Trophoblast cell (in vitro differentiated cells and primary cell): ENCODE results near the gene MPV17L2.

Experiments
- DNase-seq, 2 donors: peaks; one replicate each; pipeline ENCODE4 v3.0.0-alpha.2; 2016
- H2AFZ ChIP-seq: 2 replicates; pipeline ENCODE4 v1.6.1; 2013; ENCODE audit warnings: low read length, moderate library complexity, mild to moderate bottlenecking; ENCODE audit not compliant: insufficient read depth, poor library complexity
- H2AK5ac ChIP-seq: 2 replicates; pipeline ENCODE4 v1.6.1; 2013; ENCODE audit warnings: mild to moderate bottlenecking, low read length
- H2BK120ac ChIP-seq: 2 replicates; pipeline ENCODE4 v1.6.1; 2013; ENCODE audit warnings: low read length, mild to moderate bottlenecking, moderate library complexity; ENCODE audit not compliant: insufficient read depth, poor library complexity
- H2BK12ac ChIP-seq: 2 replicates; pipeline ENCODE4 v1.6.1; 2013; ENCODE audit warnings: mild to moderate bottlenecking, low read length, moderate library complexity
- H2BK5ac ChIP-seq: 2 replicates; pipeline ENCODE4 v1.6.1; 2013; ENCODE audit warnings: low read length, low read depth, moderate library complexity, mild to moderate bottlenecking; ENCODE audit not compliant: poor library complexity
- H3K14ac ChIP-seq: 2 replicates; pipeline ENCODE4 v1.6.1; 2013; ENCODE audit warnings: mild to moderate bottlenecking, low read length
- H3K18ac ChIP-seq: 2 replicates; pipeline ENCODE4 v1.6.1; 2013; ENCODE audit warnings: mild to moderate bottlenecking, low read length
- H3K23ac ChIP-seq: 2 replicates; pipeline ENCODE4 v1.6.1; 2013; ENCODE audit warnings: low read length
- H3K27ac ChIP-seq: 2 replicates; pipeline ENCODE4 v1.5.1; 2013; ENCODE audit warnings: low read depth, mild to moderate bottlenecking, inconsistent platforms, low read length, moderate library complexity
- H3K27me3 ChIP-seq: 2 replicates; pipeline ENCODE4 v1.6.1; 2013; ENCODE audit warnings: inconsistent platforms, mild to moderate bottlenecking, low read length, moderate library complexity; ENCODE audit not compliant: insufficient read depth
- H3K36me3 ChIP-seq, 2 experiments: 1 replicate in 1 of 2; 2 replicates in 1 of 2; pipeline ENCODE4 v1.6.1; 2013; ENCODE audit warnings: low read length in 2 of 2, mild to moderate bottlenecking in 2 of 2, moderate library complexity in 1 of 2; ENCODE audit not compliant: insufficient read depth in 2 of 2, control insufficient read depth in 1 of 2
- H3K4ac ChIP-seq: 2 replicates; pipeline ENCODE4 v1.6.1; 2013; ENCODE audit warnings: low read depth, mild to moderate bottlenecking, low read length, moderate library complexity
- H3K4me1 ChIP-seq, 2 experiments: 1 replicate in 1 of 2; 2 replicates in 1 of 2; pipeline ENCODE4 v1.6.1; 2013; ENCODE audit warnings: low read length in 2 of 2, mild to moderate bottlenecking in 2 of 2, moderate library complexity in 1 of 2; ENCODE audit not compliant: insufficient read depth in 2 of 2, control insufficient read depth in 1 of 2
- H3K4me2 ChIP-seq: 2 replicates; pipeline ENCODE4 v1.6.1; 2013; ENCODE audit warnings: inconsistent platforms, mild to moderate bottlenecking, low read length, moderate library complexity
- H3K4me3 ChIP-seq: 2 replicates; pipeline ENCODE4 v1.5.1; 2013; ENCODE audit warnings: mild to moderate bottlenecking, low read depth, low read length, inconsistent platforms
- H3K79me1 ChIP-seq: one replicate; pipeline ENCODE4 v1.6.1; 2013; ENCODE audit warnings: low read length
- H3K79me2 ChIP-seq: 2 replicates; pipeline ENCODE4 v1.6.1; 2013; ENCODE audit warnings: low read length, mild to moderate bottlenecking; ENCODE audit not compliant: control insufficient read depth, insufficient read depth, poor library complexity
- H3K9ac ChIP-seq: 2 replicates; pipeline ENCODE4 v1.6.1; 2013; ENCODE audit warnings: mild to moderate bottlenecking, low read length
- H3K9me3 ChIP-seq: 2 replicates; pipeline ENCODE4 v1.6.1; 2013; ENCODE audit warnings: low read depth, mild to moderate bottlenecking, control low read depth, inconsistent platforms, low read length; ENCODE audit not compliant: insufficient read depth
- H4K12ac ChIP-seq: 2 replicates; pipeline ENCODE4 v1.6.1; 2013; ENCODE audit warnings: low read depth, mild to moderate bottlenecking, low read length, moderate library complexity
- H4K8ac ChIP-seq: 2 replicates; pipeline ENCODE4 v1.6.1; 2013; ENCODE audit warnings: low read depth, mild to moderate bottlenecking, low read length, moderate library complexity
- H4K91ac ChIP-seq: one replicate; pipeline ENCODE4 v1.6.1; 2013; ENCODE audit warnings: low read depth, mild to moderate bottlenecking, low read length, moderate library complexity
- WGBS: extraction: QIAGEN DNeasy Blood & Tissue Kit; methylation state at CpG from one replicate; pipeline ENCODE4 v1.1.7; 2013; ENCODE audit warnings: missing lambda C conversion rate; ENCODE audit not compliant: insufficient read length, insufficient coverage; ENCODE audit errors: extremely low coverage; 5-methylcytosine and 5-hydroxymethylcytosine counted together

Gene MPV17L2

GRCh38 chr19:18161636-18162002 is 31.4 kb upstream of the MPV17L2 start:
- Histone ChIP-seq H4K91ac (no peak overlapping the region), H3K79me2 (no peaks in the 10 kb centered on the region), H3K27ac (no peak overlapping the region), H3K9ac (no peak overlapping the region), H2BK5ac (no peak overlapping the region), H4K8ac (peak overlapping the region; percentile 20), H2AK5ac (no peak overlapping the region), H3K9me3 (no peaks in the 10 kb centered on the region), H3K14ac (no peak overlapping the region), H4K12ac (no peak overlapping the region), H2BK120ac (no peak overlapping the region), H3K23ac (no peak overlapping the region), H3K18ac (peak overlapping the region; percentile 61), H3K4me1 (peaks cover 9% of the 10 kb centered on the region in 2 experiments), H3K4me2 (no peak overlapping the region), H2BK12ac (no peak overlapping the region), H2AFZ (no peak overlapping the region), H3K79me1 (no peaks in the 10 kb centered on the region), H3K4me3 (no peak overlapping the region), H3K4ac (no peak overlapping the region), H3K27me3 (no peaks in the 10 kb centered on the region), H3K36me3 (peaks cover 49 to 56% of the 10 kb centered on the region in 2 experiments)
- no peak for DNase-seq
- WGBS = no CpG with 5 or more reads among the region's 19 CpGs

DNA sequence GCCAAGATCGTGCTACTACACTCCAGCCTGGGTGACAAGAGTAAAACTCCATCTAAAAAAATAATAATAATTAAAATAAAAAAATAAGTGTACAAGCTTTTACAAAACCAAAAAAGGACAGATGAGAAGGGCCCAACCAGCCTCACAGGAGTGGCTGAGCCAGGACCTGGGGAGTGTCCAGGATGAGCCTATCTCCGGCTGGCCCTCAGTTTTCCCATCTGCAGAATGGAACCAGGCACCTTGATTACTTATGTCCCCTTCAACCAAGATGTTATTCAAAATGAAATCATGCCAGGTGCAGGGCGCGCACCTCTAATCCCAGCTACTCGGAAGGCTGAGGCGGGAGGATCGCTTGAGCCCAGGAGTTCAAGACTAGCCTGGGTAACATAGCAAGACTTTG is 28.9 kb upstream of the MPV17L2 start:
- Histone ChIP-seq H3K23ac (no peak overlapping the region), H3K9ac (no peak overlapping the region), H4K12ac (no peak overlapping the region), H3K36me3 (peaks cover 63 to 68% of the 10 kb centered on the region in 2 experiments), H2BK120ac (no peak overlapping the region), H3K27me3 (no peaks in the 10 kb centered on the region), H4K91ac (no peak overlapping the region), H2AK5ac (no peak overlapping the region), H3K4me3 (no peak overlapping the region), H2BK5ac (no peak overlapping the region), H3K9me3 (no peaks in the 10 kb centered on the region), H2BK12ac (no peak overlapping the region), H2AFZ (no peak overlapping the region), H3K79me2 (no peaks in the 10 kb centered on the region), H4K8ac (no peak overlapping the region), H3K79me1 (no peaks in the 10 kb centered on the region), H3K27ac (no peak overlapping the region), H3K18ac (no peak overlapping the region), H3K4me2 (no peak overlapping the region), H3K4ac (no peak overlapping the region), H3K14ac (no peak overlapping the region), H3K4me1 (peaks cover 9% of the 10 kb centered on the region in 2 experiments)
- no peak for DNase-seq
- no CpG with 5 or more reads among the region's 7 CpGs for WGBS

DNA sequence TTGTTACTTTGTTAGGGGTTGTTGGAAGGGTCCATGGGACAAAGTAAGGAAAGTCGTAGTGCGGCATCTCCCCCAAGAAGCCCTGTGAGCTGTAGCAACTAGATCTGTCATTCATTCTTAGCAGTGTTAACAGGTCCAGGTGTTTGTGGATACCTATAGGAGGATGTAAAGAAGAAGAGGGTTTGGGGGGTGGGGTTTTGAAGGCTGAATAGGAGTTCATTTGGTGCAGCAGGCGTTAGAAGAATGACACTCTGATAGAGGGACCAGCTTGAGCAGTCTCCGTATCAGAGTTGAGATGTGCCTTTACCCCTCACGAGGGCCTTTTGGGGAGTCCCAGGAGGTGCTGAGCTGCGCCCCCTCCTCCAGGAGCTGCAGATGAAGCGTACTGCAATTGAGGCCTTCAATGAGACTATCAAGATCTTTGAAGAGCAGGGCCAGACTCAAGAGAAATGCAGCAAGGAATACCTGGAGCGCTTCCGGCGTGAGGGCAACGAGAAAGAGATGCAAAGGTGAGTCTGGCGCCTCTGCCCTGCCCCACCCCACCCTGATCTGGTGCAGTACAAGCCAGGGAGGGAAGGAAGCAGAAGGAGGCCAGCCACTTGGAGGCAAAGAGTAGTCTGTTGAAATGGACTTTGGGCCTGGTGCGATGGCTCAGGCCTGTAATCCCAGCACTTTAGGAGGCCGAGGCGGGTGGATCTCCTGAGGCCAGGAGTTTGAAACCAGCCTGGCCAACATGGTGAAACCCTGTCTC is 27.0 kb upstream of the MPV17L2 start:
- no peak overlapping the region for H3K23ac ChIP-seq
- H4K8ac ChIP-seq = no peak overlapping the region
- peaks cover 5 to 6% of the 10 kb centered on the region in 2 experiments for H3K4me1 ChIP-seq
- H3K4ac ChIP-seq = no peak overlapping the region
- no CpG with 5 or more reads among the region's 15 CpGs for WGBS
- no peaks in the 10 kb centered on the region for H3K79me2 ChIP-seq
- H3K79me1 ChIP-seq = no peaks in the 10 kb centered on the region
- H4K91ac ChIP-seq = no peak overlapping the region
- no peak overlapping the region for H2BK5ac ChIP-seq
- H3K36me3 ChIP-seq = peaks cover 72 to 76% of the 10 kb centered on the region in 2 experiments
- H2AFZ ChIP-seq = no peak overlapping the region
- H2BK12ac ChIP-seq = no peak overlapping the region
- no peak for DNase-seq
- no peak overlapping the region for H2AK5ac ChIP-seq
- H3K27ac ChIP-seq = no peak overlapping the region
- H3K9me3 ChIP-seq = no peaks in the 10 kb centered on the region
- H3K9ac ChIP-seq = no peak overlapping the region
- H3K14ac ChIP-seq = no peak overlapping the region
- H3K4me2 ChIP-seq = no peak overlapping the region
- no peaks in the 10 kb centered on the region for H3K27me3 ChIP-seq
- no peak overlapping the region for H4K12ac ChIP-seq
- H3K4me3 ChIP-seq = no peak overlapping the region
- H3K18ac ChIP-seq = no peak overlapping the region
- H2BK120ac ChIP-seq = no peak overlapping the region

- Histone ChIP-seq H3K9ac (no peak overlapping the region), H3K14ac (no peak overlapping the region)
- WGBS = no CpG with 5 or more reads among the region's 21 CpGs
Measured at GRCh38 chr19:18167011-18167410, 26.0 kb upstream of the MPV17L2 start.

More at GRCh38 chr19:18167011-18167410, 26.0 kb upstream of the MPV17L2 start:
- no peak for DNase-seq
- Histone ChIP-seq H3K79me2 (no peaks in the 10 kb centered on the region), H3K27ac (no peak overlapping the region), H3K4ac (no peak overlapping the region), H4K91ac (no peak overlapping the region), H4K12ac (no peak overlapping the region), H2BK12ac (no peak overlapping the region), H4K8ac (no peak overlapping the region), H3K9me3 (no peaks in the 10 kb centered on the region), H2BK5ac (no peak overlapping the region), H3K4me3 (no peak overlapping the region), H3K27me3 (no peaks in the 10 kb centered on the region), H3K36me3 (peaks cover 69 to 70% of the 10 kb centered on the region in 2 experiments), H3K23ac (no peak overlapping the region), H3K4me2 (no peak overlapping the region), H2BK120ac (no peak overlapping the region), H3K18ac (no peak overlapping the region), H2AFZ (no peak overlapping the region), H3K79me1 (no peaks in the 10 kb centered on the region), H2AK5ac (no peak overlapping the region), H3K4me1 (no peaks in the 10 kb centered on the region)
